GM18907 (cell line): ENCODE measurements around the gene ZC3H7A.

Source experiments
- ATAC-seq: cut with Tn5 transposase; IDR thresholded peaks from one replicate; pipeline ENCODE4 v1.9.1; 2021; ENCODE audit warnings: mild to moderate bottlenecking, moderate library complexity; ENCODE audit not compliant: unreplicated experiment

ZC3H7A gene

DNA sequence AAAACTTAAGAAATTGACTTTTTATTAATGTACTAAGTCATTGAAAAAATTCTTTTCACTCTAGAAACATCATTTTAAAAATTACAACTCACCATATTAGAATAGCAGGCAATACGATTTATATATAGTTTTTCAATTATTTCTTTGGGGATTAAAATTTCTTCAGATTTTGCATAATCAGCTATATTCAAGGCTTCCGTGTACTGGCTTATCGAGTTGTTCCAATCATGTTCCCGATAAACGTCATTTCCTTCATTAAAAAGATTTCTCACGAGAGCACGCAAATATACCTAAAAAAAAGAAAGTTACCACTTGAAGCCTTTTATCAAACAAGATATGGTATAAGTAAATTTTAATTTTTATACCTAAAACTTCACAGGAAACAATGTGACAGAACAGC, 18.0 kb downstream of the ZC3H7A start:
- no peak for ATAC-seq

DNA sequence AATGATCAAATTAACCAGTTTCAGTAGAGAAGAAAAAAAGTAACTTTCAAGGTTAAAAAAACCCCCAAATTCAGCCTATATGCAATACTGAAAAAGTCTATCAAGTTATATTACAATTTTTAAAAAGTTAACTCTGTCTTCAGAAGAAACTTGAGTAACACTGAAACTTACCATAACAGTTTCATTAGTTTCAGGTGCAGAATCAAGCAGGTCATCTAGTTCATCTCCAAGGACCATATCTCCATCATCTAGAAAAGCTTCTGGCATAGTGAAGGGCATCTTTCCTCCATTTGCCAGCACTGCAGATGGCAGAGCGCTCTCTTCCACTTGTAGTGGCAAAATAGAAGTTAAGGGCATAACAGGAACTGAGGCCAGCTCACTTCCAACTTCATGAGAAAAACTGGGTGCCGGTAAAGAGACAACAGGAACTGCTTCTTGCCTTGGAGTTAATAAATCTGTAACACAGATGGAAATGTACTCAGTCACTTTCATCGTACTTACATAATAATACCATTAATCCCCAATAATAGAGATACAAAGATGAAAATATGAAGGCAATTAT, 22.9 kb downstream of the ZC3H7A start:
- peak; percentile 63 for ATAC-seq

DNA sequence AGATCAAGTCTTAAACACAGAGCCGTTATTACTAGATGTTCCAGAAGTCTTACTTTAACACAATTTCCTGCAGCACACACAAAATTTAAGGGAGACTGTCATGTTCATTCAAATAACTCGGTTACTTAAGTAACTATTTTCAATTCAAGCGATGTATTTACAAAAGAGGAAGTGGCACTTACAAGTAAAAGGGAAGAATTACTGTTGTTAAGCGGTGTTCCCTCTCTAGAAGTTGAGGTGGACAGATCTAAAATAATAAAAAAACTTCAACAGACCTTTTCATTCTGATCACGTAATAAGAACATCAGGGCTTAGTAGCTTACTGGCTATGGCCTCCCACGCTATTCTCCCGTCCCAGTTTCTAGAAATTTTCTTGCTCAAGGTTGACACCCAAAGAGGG, 28.2 kb downstream of the ZC3H7A start:
- peak; percentile 56 for ATAC-seq

DNA sequence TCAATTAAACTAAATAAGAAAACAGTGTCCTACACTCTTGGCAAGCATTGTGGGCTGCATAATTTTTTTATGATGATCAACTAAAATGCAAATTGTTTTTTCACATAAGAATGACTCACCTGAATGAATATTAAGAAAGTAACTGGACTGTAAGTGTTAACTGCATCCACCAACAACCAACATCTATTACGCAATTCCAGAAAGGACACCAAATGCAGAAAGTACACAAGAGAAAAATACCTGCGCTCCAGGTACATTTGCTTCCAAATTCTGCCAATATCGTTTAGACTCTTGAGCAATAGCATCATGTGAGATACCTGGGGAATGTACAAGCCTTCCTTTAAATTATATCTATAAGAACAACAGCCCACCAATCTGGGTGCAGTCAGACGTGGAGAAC, 34.6 kb downstream of the ZC3H7A start:
- ATAC-seq, result no peak

DNA sequence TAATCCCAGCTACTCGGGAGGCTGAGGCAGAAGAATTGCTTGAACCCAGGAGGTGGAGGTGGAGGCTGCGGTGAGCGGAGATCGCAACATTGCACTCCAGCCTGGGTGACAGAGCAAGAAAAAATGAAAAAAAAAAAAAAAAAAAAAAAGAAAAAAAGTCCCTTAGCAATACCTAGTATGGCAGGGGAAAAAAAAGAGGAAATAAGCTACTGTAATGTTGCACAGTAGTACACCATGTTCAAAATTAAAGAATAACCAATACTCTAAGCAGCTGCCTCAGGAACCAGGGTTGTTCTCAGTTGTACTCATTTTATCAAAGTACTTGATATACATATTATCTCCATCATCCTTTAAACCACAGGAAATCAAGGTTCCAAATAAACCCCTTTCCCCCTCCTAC, 37.1 kb downstream of the ZC3H7A start:
- no peak for ATAC-seq

DNA sequence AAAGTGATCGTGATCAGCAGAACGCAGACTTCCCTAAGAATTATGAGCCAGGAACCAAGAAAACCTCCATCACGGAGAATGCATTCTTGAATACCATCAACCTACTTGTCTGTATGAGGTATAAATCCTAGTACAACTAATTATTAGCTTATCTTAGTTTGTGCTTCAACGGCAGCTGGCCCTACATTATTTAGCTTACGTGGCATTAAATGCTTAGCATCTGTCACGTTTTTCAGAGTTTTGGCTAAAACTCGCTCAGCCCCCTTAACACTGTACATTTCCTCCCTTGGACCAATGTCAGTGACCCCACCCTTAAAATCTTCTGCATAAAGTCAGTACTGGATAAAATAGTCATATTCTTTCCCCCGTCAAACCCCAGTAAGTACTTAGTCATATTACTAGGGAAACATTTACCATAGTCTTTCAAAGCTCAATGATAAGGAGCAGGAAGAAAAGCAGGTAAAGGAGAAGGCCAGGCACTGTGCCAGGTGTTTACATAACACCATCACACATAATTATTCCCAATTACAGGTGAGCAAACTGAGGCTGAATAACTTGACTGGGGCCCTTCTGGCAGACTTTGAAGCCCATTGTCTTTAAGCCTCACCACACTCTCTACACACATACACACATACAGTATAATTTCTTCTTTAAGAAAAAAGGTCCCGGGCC, 37.8 kb downstream of the ZC3H7A start:
- ATAC-seq, result no peak

DNA sequence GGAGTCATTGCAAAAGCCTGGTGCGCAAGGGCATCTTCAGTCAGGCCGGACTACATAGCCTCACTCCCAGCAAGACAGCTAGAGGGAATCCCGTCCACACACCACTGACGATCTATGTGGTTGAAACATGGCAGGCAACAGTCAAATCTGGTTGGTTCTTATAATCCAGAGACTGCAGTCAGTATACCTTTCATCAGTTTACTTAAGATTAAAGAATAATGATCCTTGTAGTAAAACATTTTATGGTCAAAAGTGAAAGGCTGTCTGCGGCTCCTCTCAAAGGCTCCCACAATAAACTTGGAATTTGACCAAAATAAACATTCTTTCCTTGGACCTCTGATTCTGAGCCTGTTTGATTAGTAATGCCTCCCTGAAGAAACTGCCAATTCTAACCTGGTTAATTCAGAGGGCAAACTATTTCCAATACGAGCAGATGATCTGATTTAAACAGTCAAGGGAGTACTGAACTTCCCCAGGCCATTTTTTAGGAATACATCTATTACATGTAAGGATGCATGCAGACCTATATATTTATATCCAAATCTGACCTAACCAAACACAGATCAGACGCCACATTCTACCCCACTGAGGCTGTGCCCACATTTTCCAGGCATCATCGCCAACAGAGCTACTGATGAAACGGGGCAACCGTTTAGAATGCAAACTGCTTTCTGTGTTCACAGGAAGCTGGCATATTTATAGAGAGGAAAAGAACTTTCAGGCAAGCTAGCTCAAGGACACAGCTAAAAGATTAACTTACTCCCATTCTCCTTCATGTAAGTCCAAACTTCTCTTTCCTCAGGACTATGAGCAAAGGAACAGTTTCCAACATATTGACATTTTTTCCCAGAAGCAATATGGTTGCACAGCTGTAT, 39.1 kb downstream of the ZC3H7A start:
- no peak for ATAC-seq

DNA sequence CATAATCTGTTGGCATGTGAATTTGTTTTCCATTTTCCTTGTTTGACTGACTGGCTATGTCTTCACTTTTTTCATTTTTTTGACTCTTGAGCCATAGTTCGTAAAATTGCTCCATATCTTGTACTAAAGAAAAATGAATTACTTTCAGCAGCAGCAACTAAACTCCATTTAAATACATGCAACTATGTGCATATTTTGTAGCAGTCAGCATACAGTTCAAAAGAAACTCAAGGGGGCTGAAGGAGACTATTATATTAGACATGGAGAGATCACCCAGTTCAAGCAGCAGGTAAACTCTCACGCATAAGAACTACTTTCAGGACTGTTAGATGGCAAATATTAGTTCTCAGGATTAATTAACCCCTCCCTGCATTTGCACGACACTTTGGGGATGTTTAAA, 40.8 kb downstream of the ZC3H7A start:
- no peak for ATAC-seq

DNA sequence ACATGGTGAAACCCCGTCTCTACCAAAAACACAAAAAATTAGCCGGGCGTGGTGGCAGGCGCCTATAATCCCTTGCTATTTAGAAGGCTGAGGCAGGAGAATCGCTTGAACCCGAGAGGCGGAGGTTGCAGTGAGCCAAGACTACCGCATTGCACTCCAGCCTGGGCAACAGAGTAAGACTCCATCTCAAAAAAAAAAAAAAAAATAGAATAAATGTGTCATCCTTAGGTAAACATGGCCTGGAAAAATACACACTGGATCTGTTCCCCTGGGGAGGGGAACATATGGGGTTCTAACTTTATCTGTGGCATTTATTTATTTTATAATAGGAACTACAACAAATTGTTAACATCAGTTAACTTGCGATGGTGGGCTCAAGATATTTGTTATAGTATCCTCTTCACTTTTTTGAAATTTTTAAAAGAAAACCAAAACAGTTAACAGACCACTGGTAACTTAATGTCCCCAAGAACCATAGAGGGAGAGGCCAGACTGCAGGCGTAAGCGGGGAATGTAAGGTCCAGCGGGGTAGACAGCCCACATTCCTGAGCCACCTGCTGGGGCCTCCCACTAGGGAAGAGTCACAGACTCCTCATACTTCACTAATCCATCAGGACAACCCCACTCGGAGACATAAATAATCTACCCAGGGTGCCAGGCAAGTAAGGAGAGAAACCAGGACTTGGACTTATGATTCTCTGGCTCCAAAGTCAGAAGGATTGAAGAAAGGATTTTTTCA, 41.9 kb downstream of the ZC3H7A start:
- ATAC-seq, result no peak

DNA sequence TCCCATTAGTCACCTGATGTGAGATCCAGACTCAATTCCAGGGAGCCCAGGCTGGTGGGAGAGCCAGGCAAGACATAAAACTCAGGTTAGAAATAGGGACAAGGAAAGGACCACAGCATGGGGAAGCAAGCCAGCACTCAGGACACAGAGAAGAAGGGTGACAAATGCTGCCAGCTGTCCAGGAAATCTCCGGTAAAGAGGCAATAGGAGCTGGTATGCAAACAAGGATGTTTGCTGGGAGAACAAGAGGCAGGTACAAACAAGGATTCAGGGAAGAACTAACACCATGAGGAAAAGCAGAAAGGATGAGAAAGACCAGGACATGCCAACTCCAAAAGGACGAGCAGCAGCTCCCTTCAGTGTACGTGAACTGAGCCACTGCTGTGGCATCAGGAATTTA, 44.2 kb downstream of the ZC3H7A start:
- ATAC-seq, result no peak

DNA sequence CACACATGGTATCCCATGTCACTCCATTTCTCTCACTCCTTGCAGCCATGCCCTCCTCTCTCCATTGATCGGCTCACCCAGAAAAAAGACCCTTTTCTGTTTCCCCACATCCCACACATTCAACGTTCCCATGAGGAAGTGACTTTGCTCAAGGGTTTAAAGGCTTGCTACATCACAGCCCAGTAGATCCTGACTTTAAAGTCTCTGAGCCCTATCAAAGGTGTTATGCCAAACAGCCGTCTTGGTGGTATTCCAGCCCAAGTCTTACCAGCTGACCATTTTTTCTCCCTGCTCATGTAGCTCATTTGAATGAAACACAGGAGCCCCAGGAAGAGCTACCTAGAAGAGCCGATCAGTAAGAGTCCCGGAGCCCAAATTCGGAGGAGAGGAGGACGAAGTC, 47.0 kb downstream of the ZC3H7A start:
- ATAC-seq, result no peak

DNA sequence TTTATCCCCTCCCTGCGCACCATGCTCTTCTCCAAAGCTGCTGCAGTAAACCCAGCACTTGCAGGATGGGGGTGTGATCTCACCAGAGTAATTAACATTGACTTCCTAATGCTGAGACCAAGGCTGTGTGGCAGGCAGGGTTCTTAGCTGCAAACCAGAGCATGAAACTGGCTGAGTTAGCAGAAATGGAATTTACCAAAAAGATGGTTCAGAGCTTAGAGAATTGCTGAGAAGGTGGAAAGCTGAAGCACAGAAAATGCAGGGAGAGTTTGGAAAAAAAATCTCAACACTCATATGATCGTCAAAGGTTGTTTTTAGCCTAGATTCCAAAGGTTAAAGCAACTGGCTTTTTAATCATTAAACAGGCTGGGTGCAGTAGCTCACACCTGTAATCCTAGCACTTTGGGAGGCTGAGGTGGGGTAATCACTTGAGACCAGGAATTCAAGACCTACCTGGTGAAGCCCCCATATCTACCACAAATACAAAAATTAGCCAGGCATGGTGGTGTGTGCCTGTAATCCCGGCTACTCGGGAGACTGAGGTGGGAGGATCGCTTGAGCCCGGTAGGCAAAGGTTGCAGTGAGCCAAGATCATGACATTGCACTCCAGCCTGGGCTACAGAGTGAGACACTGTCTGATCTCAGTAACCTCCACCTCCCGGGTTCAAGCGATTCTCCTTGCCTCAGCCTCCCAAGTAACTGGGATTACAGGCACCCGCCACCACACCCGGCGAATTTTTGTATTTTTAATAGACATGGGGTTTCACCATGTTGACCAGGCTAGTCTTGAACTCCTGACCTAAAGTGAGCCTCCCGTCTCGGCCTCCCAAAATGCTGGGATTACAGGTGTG, 48.4 kb downstream of the ZC3H7A start:
- no peak for ATAC-seq

DNA sequence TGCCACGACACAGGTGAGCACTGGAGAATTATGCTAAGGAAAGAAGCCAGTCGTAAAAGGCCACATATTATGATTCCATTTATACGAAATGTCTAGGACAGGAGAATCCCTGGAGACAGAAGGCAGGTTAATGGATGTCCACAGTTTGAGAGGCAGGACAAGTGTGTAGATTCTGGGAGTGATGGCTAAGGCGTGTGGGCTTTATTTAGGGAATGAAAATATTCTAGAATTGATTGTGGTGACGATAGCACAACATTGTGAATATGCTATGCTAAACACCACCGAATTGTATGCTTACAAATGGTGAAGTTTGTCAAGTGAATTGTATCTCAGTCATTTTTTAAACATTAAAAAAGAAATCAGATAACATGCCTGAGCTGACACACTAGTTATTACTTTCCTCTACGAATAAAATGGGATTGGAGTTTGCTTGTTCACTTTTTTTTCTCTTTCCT, 49.1 kb downstream of the ZC3H7A start:
- no peak for ATAC-seq

DNA sequence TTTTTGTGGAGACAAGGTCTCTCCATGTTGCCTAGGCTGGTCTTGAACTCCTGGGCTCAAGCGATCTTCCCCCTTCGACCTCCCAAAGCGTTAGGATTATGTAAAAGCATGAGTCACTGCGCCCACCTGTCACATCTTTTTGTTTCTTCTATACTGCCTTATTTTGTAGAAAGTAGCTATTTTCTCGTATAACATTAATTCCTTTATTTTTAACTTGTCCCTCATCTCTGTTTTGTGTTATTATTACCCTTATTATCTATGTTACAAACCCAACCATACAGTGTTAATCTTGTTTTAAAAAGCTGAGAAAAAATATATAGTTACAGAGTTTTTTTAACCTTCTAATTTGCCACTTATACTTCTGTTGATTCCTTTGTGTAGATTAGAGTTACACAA, 53.0 kb downstream of the ZC3H7A start:
- no peak for ATAC-seq

DNA sequence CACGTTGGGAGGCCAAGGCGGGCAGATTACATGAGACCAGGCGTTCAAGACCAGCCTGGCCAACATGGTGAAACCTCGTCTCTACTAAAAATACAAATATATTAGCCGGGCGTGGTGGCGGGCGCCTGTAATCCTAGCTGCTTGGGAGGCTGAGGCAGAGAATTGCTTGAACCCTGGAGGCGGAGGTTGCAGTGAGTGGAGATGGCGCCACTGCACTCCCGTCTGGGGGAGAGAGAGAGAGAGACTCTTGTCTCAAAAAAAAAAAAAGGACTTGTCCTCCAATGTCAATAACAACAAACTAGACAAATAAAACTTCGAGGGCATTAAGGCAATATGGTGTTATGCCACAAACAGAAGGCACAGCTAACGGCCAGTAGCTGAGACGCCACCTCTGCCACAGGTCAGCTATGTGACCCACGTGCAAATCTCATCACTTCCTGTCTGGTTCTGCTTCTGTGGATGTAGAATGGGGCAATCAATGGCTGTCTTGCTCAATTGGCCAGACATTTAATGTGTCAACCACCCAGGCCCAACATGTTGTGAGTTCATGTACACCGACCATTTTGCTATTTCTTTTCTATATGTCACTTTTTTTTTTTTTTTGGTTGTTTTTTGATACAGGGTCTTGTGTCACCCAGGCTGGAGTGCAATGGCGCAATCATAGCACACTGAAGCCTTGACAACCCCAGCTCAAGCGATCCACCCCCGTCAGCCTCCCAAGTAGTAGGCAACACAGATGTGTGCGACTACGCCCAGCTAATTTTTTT, 53.6 kb downstream of the ZC3H7A start:
- ATAC-seq, result no peak

DNA sequence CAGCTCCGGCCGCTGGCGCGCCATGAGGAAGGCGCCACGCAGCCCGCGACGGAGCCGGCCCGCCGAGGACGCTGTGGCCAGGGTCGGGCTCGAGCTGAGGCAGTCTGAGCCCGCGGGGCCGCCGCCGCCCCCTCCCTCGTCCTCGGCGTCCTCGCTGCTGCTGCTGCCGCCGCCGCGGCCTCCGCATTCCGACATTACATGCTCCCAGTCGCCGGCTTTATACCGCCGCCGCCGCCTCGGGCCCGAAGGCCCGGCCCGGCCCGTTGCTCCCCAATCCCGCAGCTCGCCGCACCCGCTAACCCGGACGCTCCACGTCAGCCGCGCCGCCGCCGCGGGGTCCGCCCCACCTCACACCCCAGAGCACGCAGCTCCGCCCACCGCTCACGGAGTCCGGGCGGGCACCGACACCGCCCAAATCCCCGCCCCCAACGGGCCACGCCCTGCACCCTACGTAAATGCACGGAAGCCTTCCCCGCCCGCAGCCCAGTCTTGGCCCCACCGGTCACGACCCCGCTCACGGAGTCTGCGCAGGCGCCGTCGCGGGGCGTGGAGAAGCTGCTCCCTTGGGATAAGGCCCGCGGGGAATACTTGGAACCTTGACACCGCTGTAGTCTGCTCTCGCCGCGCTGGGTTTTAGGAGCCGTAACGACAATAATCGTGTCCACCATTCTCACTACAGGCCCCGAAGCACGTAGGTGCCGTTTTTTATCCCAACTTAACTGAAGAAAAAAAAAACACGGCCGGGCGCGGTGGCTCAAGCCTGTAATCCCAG, 54.3 kb downstream of the ZC3H7A start, which contains the start of gene TXNDC11:
Gene TXNDC11, minus strand, starts transcription at position 322 of the 772 bp plus-strand sequence. Its CDS starts 127 bp downstream, at position 195.
- peak; percentile 91 for ATAC-seq

DNA sequence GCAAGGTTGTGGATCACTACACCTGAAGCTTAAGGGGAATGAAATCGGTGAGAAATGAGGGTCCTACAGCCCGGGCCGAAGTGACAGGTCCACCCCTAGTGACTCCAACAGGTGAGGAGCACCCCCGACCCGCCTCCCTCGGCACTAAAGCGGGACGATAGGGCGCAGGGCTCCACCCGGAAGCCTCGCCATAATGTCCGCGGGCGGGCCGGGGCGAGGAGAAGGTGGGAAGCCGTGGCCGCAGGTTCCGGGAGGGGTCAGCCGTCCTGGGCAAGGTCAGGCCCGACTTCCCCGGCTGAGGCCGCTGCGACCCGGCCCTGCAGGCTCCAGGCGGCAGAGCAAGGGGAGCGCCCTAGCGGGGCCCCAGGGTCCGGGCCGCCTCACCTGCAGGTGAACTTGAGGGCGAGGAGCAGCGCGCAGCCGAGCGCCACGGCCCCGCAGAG, 54.9 kb downstream of the ZC3H7A start:
- peak; percentile 34 for ATAC-seq

DNA sequence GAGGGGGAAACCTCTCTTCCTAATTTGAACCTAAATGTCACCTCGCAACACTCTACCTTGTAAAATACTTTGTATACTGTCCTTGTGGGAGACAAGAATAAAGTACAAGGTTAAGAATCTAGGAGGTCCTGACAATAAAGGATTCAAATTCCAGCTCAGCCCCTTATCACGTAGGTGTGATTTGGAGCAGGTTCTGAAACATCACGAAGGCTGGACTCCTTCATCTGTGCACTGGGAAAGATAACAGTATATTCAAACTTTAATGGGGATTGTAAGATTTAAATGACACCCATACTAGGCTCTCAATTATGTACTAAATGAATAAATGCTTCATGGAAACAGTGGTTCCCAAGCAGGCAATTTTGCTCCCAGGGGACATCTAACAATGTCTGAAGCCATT, 56.5 kb downstream of the ZC3H7A start:
- no peak for ATAC-seq
